Astrocyte (in vitro differentiated cells and primary cell): ENCODE results near the gene NAB1. TPM values are rescaled to one million over a fixed set of nuclear protein-coding genes. Genes with fewer than 3 reads are reported as not detected.
A peak's percentile ranks its signal among the peaks of the same experiment; 100 is the strongest.

Experiments used
- DNase-seq: peaks from one replicate; pipeline ENCODE4 v3.0.0-alpha.2; 2010; ENCODE audit warnings: low read depth
- FAIRE-seq: peaks from 2 replicates; lab custom pipeline; 2011; peaks lifted over from hg19 to GRCh38; lab: Jason Lieb, UNC
- H2AFZ ChIP-seq: 2 replicates; pipeline ENCODE4 v1.6.0; 2012; ENCODE audit warnings: low read depth, low read length, inconsistent platforms
- H3K27ac ChIP-seq: 2 replicates; pipeline ENCODE4 v1.5.1; 2011; ENCODE audit warnings: low read depth, low read length, inconsistent platforms
- H3K27me3 ChIP-seq: 2 replicates; pipeline ENCODE4 v1.6.0; 2011; ENCODE audit warnings: low read length, inconsistent platforms; ENCODE audit not compliant: insufficient read depth
- H3K36me3 ChIP-seq: 2 replicates; pipeline ENCODE4 v1.5.1; 2011; ENCODE audit warnings: low read length, inconsistent platforms; ENCODE audit not compliant: insufficient read depth
- H3K4me1 ChIP-seq: 2 replicates; pipeline ENCODE4 v1.5.1; 2011; ENCODE audit warnings: low read length, inconsistent platforms; ENCODE audit not compliant: insufficient read depth
- H3K4me2 ChIP-seq: 2 replicates; pipeline ENCODE4 v1.6.0; 2012; ENCODE audit warnings: low read length, inconsistent platforms
- H3K4me3 ChIP-seq: 2 replicates; pipeline ENCODE4 v1.5.1; 2011; ENCODE audit warnings: low read depth, mild to moderate bottlenecking, low read length, inconsistent platforms; ENCODE audit not compliant: insufficient read depth
- H3K79me2 ChIP-seq: 2 replicates; pipeline ENCODE4 v1.6.0; 2012; ENCODE audit warnings: mild to moderate bottlenecking, low read length, inconsistent platforms; ENCODE audit not compliant: insufficient read depth
- H3K9ac ChIP-seq: 2 replicates; pipeline ENCODE4 v1.6.0; 2012; ENCODE audit warnings: mild to moderate bottlenecking, low read length, inconsistent platforms
- H3K9me3 ChIP-seq: 2 replicates; pipeline ENCODE4 v1.5.1; 2012; ENCODE audit warnings: low read depth, mild to moderate bottlenecking, low read length, inconsistent platforms; ENCODE audit not compliant: insufficient read depth
- H4K20me1 ChIP-seq: 2 replicates; pipeline ENCODE4 v1.6.0; 2012; ENCODE audit warnings: low read length, inconsistent platforms; ENCODE audit not compliant: insufficient read depth
- H3K27ac Mint-ChIP-seq: one replicate; pipeline ENCODE4 v1.8.0; 2021; ENCODE audit warnings: mild to moderate bottlenecking, mixed read lengths; ENCODE audit not compliant: unreplicated experiment
- H3K27me3 Mint-ChIP-seq: one replicate; pipeline ENCODE4 v1.8.0; 2021; ENCODE audit warnings: low read depth, mixed read lengths; ENCODE audit not compliant: unreplicated experiment
- H3K36me3 Mint-ChIP-seq: one replicate; pipeline ENCODE4 v1.8.0; 2021; ENCODE audit warnings: low read depth, mixed read lengths; ENCODE audit not compliant: unreplicated experiment
- H3K4me1 Mint-ChIP-seq: one replicate; pipeline ENCODE4 v1.8.0; 2021; ENCODE audit warnings: low read depth, mixed read lengths; ENCODE audit not compliant: unreplicated experiment
- H3K4me3 Mint-ChIP-seq: one replicate; pipeline ENCODE4 v1.8.0; 2021; ENCODE audit warnings: mild to moderate bottlenecking, moderate library complexity, mixed read lengths; ENCODE audit not compliant: unreplicated experiment
- H3K9me3 Mint-ChIP-seq: one replicate; pipeline ENCODE4 v1.8.0; 2021; ENCODE audit warnings: mild to moderate bottlenecking, mixed read lengths; ENCODE audit not compliant: unreplicated experiment
- EZH2 ChIP-seq: IDR thresholded peaks from 2 replicates; pipeline ENCODE4 v1.6.1; 2012; ENCODE audit warnings: mild to moderate bottlenecking, low read length, inconsistent platforms; ENCODE audit not compliant: insufficient read depth
- total RNA-seq: library from RNA; stranded (reverse); gene quantifications from 2 replicates; pipeline ENCODE4 v1.2.1, GENCODE V29; 2021
- TF ChIP-seq, protein P1 (sequence below): IDR thresholded peaks from 2 replicates; pipeline ENCODE4 v1.5.1; 2011; ENCODE audit warnings: low read depth, mild to moderate bottlenecking, inconsistent platforms, low read length, moderate library complexity; ENCODE audit not compliant: insufficient read depth

The NAB1 gene
- total RNA-seq, 1 donor from 2014 or later, result 25.4 TPM

- H3K9me3 ChIP-seq, result no peaks in the 10 kb centered on the region
- H3K9me3 Mint-ChIP-seq, result no peaks in the 10 kb centered on the region
- peaks cover 3% of the 10 kb centered on the region for H3K36me3 ChIP-seq
- peaks cover 96% of the 10 kb centered on the region for H3K79me2 ChIP-seq
- H3K27ac ChIP-seq, result no peak overlapping the region
- H2AFZ ChIP-seq, result no peak overlapping the region
- no peak for FAIRE-seq
- DNase-seq, result no peak
- peaks cover 5% of the 10 kb centered on the region for H3K36me3 Mint-ChIP-seq
- no peak overlapping the region for H3K27ac Mint-ChIP-seq
- H3K4me2 ChIP-seq, result no peak overlapping the region
- no peak overlapping the region for H3K4me3 Mint-ChIP-seq
- no peaks in the 10 kb centered on the region for H3K27me3 ChIP-seq
- peaks cover 12% of the 10 kb centered on the region for H3K4me1 Mint-ChIP-seq
- TF ChIP-seq, protein P1, sequence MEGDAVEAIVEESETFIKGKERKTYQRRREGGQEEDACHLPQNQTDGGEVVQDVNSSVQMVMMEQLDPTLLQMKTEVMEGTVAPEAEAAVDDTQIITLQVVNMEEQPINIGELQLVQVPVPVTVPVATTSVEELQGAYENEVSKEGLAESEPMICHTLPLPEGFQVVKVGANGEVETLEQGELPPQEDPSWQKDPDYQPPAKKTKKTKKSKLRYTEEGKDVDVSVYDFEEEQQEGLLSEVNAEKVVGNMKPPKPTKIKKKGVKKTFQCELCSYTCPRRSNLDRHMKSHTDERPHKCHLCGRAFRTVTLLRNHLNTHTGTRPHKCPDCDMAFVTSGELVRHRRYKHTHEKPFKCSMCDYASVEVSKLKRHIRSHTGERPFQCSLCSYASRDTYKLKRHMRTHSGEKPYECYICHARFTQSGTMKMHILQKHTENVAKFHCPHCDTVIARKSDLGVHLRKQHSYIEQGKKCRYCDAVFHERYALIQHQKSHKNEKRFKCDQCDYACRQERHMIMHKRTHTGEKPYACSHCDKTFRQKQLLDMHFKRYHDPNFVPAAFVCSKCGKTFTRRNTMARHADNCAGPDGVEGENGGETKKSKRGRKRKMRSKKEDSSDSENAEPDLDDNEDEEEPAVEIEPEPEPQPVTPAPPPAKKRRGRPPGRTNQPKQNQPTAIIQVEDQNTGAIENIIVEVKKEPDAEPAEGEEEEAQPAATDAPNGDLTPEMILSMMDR, result no peak
- no peak for TF ChIP-seq EZH2
- peaks cover 74% of the 10 kb centered on the region for H4K20me1 ChIP-seq
- no peak overlapping the region for H3K4me3 ChIP-seq
- H3K27me3 Mint-ChIP-seq, result no peaks in the 10 kb centered on the region
- H3K9ac ChIP-seq, result no peak overlapping the region
- no peaks in the 10 kb centered on the region for H3K4me1 ChIP-seq
These were observed 6.2 kb downstream of the NAB1 start for GRCh38 chr2:190655113-190655512.

DNA sequence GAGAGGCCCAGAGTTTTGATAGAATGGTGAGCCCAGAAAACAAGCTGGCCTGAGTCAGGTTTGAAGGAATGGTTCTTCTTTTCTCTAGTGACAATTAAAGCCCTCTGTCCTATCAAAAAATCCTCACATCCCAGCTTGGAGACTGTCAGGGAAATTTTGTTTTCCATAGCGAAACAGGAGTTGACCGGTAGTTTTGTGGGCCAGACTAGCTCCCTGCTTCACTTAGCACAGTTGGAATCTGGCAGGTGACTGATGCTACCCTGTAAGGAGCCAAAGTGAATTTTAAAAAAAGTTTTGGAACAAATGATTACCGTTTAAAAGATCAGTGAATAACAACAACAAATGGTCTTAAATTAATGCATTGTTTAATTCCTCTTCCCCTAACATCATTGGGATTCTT lies 6.7 kb downstream of the NAB1 start:
- H4K20me1 ChIP-seq, result peaks cover 74% of the 10 kb centered on the region
- Mint-ChIP-seq H3K9me3 (no peaks in the 10 kb centered on the region), H3K27ac (no peak overlapping the region), H3K4me3 (no peak overlapping the region), H3K4me1 (peaks cover 11% of the 10 kb centered on the region), H3K36me3 (peaks cover 5% of the 10 kb centered on the region), H3K27me3 (no peaks in the 10 kb centered on the region)
- H3K36me3 ChIP-seq, result peaks cover 3% of the 10 kb centered on the region
- H3K4me2 ChIP-seq, result no peak overlapping the region
- H3K4me3 ChIP-seq, result no peak overlapping the region
- no peak overlapping the region for H2AFZ ChIP-seq
- TF ChIP-seq EZH2, result no peak
- TF ChIP-seq, protein P1, result no peak
- H3K4me1 ChIP-seq, result no peaks in the 10 kb centered on the region
- no peak overlapping the region for H3K27ac ChIP-seq
- peak; percentile 37 for FAIRE-seq
- no peak overlapping the region for H3K9ac ChIP-seq
- DNase-seq, result no peak
- no peaks in the 10 kb centered on the region for H3K27me3 ChIP-seq
- peaks cover 95% of the 10 kb centered on the region for H3K79me2 ChIP-seq
- no peaks in the 10 kb centered on the region for H3K9me3 ChIP-seq

- peaks cover 73% of the 10 kb centered on the region for H4K20me1 ChIP-seq
- H2AFZ ChIP-seq, result no peak overlapping the region
- Mint-ChIP-seq H3K4me1 (peaks cover 6% of the 10 kb centered on the region), H3K9me3 (no peaks in the 10 kb centered on the region), H3K36me3 (peaks cover 5% of the 10 kb centered on the region), H3K4me3 (no peak overlapping the region), H3K27me3 (no peaks in the 10 kb centered on the region), H3K27ac (no peak overlapping the region)
- no peak overlapping the region for H3K4me3 ChIP-seq
- H3K36me3 ChIP-seq, result peaks cover 3% of the 10 kb centered on the region
- no peak for DNase-seq
- H3K4me2 ChIP-seq, result no peak overlapping the region
- H3K79me2 ChIP-seq, result peaks cover 91% of the 10 kb centered on the region
- H3K9me3 ChIP-seq, result no peaks in the 10 kb centered on the region
- TF ChIP-seq, protein P1, result no peak
- no peak for TF ChIP-seq EZH2
- H3K27me3 ChIP-seq, result no peaks in the 10 kb centered on the region
- no peaks in the 10 kb centered on the region for H3K4me1 ChIP-seq
- no peak for FAIRE-seq
- H3K27ac ChIP-seq, result no peak overlapping the region
- no peak overlapping the region for H3K9ac ChIP-seq
These were observed 7.4 kb downstream of the NAB1 start for GRCh38 chr2:190656301-190656700.
